Measurements from ENCODE around the gene SEC14L1.

SEC14L1 gene

DNA sequence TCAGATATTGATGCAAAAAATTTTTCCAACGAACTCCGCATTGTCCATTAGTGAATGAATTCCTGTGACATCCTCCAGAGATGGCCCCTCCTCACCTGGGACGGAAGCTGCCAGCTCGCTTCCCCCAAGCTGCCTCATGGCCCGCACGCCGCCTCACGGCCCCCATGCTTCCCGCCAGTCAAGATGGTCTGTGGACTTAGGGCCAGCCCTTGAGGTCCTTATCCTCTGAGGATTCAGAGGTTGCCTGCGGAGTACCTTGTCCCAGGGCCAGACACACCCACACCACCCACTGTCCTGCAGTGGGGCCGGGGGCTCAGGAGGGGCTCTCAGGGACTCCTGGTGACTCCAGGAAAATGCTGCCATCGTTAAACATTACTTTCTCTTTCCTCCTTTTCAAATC, 73.6 kb downstream of the SEC14L1 start:
- no peak for DNase-seq (ENCODE audit: low spot score)

- DNase-seq (ENCODE audit: low spot score): peak; percentile 70
Measured at GRCh38 chr17:77214743-77215142, 74.0 kb downstream of the SEC14L1 start.

DNA sequence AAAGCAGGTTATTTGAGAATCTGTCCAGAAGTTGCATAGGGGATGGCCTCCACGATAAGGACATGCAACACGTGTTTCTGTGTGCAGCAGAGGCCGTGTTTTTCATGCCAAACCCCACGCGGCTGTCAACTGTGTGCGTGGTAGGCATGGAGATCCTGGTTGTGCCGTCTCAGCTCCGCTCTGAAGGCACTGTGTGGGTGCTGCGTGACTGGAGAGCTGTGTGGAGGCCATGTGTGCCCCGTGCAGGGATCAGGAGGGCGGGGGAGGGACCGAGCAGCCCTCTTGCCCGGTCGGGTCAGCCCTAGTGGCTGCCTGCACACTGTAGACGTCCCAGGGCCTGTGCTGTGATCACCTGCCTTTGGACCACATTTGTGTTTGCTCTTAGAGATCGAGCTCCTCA, 74.5 kb downstream of the SEC14L1 start:
- no peak for DNase-seq (ENCODE audit: low spot score)

GRCh38 chr17:77216486-77216885, 75.7 kb downstream of the SEC14L1 start:
- no peak for DNase-seq (ENCODE audit: low spot score)

DNA sequence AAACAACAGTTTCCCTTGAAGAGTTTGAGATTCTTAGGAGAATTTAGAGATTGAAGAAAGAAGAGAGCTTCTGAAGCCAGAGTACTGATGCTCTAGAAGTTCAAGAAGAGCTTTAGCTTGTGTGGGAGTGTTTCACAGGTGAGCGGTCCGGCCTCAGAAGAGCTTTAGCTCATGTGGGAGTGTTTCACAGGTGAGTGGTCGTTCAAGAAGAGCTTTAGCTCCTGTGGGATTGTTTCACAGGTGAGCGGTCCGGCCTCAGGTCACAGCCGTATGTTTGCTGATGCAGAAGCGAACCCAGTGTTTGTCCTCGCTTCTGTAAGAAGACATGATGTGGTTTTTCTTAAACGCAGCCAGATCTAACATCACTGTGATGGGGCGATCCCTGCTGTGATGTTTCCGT, 76.4 kb downstream of the SEC14L1 start:
- no peak for DNase-seq (ENCODE audit: low spot score)

- no peak for DNase-seq (ENCODE audit: low spot score)
Measured at GRCh38 chr17:77217566-77217965, 76.8 kb downstream of the SEC14L1 start.

DNA sequence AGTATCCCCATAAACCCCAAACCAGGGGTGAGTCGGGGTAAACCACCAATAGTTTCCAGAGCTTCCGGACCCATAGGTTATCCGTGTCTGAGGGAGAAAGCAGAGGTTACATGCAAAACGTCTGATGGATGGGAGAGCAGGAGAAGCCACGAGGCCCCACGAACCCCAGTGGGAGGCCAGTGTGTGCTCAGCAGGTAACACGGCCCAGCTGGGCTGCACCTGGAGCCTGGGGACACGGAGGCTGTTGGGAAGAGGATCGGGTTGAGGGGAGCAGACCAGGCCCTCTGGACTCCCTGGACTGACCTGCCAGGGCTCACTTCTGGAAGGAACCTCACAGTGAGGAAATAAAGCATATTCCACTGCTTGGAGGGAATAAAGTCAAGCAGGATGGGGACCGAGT, 78.1 kb downstream of the SEC14L1 start:
- no peak for DNase-seq (ENCODE audit: low spot score)

DNA sequence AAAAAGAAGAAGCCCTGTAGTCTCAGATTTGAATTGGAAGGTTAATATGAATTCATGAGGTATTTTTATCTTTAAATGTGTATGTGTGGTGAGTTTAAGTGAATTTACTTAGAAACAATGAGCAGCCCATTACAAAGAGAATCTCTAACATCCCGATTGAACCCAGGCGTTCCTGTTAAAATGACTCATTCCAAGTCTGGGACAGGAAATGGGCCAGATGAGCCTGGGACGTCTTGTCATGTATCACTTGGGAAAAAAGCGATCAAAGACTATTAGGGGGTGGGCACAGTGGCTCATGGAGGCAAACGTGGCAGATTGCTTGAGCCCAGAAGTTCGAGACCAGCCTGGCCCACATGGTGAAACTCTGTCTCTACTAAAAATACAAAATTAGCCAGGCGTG, 81.6 kb downstream of the SEC14L1 start:
- DNase-seq (ENCODE audit: low spot score): no peak

DNA sequence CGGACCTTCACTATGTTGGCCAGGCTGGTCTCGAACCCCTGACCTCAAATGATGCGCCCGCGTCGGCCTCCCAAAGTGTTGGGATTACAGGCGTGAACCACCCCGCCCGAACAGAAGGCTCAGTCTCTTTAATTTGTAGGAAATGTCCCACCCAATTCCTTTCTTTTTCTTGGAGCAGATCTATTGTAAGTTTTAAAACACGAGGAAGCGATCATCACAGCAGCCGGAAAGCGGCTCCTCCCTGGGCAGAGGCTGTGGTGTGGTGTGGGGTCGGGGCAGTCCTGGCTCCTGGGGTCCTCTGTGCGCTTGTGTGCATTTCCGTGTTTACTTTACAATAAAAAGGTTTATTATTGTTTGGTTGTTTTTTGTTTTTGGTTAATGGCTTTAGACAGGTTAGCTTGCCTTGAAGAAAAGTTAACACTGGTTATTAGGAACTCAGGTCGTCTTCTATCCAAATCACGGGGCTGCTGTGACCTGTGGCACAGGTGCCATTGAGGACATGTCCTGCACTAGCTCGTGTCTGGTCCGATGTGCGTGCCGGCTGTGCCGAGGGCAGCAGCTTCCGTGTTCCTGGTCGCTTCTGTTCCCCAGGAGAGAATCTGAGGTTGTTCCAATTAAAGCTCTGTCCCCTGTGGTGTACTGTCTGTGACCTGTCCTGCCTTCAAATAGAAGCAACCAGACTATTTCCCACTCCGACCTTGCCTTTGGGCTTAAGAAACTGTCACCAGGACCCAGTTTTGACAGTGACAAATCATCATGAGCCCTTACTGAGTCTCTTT, 83.1 kb downstream of the SEC14L1 start:
- DNase-seq (ENCODE audit: low spot score): no peak

DNA sequence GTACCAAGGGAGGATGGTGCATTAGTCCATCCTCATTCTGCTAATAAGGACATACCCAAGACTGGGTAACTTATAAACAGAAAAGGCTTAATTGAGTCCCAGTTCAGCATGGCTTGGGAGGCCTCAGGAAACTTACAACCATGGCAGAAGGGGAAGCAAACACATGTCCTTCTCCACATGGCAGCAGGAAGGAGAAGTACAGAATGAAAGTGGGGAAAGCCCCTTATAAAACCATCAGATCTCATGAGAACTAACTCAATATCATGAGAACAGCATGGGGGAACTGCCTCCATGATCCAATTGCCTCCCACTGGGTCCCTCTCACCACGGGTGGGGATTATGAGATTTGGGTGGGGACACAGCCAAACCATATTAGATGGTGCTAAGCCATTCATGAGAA, 84.5 kb downstream of the SEC14L1 start:
- no peak for DNase-seq (ENCODE audit: low spot score)

DNA sequence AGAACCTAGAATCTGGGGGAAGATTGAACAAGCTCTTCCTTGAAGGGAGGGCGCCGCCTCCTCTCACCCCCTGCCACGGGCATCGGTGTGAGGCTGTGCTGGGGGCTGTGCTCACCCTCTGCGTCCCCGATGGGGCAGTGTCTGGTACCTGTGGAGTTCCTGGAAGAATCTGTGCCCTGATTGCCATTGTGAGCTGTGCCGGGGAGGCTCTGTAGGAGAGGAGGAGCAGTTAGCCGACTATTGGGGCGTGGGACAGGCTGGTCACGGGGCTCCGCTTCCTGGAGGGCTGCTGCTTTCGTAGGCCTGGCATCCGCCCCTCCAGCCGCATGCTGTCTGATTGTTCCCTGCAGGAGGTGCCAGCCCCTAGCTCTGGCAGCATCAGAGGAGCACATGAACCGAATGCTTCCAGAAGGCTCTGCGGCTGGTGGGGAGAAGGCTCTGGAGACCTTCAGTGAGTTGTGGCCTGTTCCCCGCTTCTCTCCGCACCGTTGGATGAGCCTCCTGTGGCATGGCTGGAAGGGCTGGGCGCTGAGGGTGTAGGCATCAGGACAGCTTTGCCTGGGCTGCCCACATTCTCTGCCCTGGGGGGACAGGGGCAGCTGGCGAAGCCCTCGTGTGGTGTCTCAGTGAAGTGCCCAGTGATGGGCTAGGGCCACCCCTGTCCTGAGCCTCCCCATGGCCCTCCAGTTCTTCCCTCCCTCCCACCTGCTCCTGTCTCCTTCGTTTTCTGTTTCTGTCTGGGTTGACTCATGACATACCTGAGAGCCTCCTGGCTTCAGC, 86.9 kb downstream of the SEC14L1 start:
- no peak for DNase-seq (ENCODE audit: low spot score)

GRCh38 chr17:77228241-77228752, 87.5 kb downstream of the SEC14L1 start:
- no peak for DNase-seq (ENCODE audit: low spot score)

DNA sequence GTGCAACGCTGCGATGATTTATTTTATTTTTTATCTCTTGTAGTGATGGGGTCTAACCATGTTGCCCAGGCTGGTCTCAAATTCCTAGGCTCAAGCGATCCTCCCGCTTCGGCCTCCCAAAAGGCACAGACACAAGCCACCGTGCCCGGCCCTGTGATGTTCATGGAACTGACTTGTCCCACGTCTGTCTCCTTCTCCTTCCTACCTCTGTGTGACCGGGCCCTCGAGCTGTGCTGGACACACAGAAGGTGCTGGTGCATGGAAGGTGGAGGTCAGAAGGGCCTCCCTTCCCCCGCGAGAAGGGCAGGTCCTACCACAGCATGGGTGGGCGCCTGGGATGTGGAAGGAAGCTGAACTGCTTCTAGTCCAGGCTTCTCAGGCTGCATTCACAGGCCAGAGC, 88.0 kb downstream of the SEC14L1 start:
- DNase-seq (ENCODE audit: low spot score): no peak

- no peak for DNase-seq (ENCODE audit: low spot score)
Measured at GRCh38 chr17:77229786-77230435, 89.1 kb downstream of the SEC14L1 start.

DNA sequence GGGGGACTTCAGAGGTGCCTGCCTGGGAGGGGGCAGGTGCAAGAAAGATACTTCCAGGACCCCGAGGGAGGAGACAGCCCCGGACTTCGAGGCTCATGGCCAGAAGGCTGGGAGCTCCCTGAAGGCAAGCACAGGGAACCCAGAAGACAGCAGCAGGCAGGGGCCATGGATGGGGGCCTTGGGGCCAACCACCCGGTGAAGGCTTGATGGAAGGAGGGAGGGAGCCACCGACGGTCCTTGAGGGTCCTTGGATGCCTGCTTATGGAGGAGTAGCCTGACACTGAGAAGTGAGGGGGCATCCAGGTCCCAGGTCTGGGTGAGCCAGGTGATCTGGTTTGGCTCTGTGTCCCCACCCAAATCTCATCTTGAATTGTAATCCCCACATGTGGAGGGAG, 89.7 kb downstream of the SEC14L1 start:
- no peak for DNase-seq (ENCODE audit: low spot score)

DNA sequence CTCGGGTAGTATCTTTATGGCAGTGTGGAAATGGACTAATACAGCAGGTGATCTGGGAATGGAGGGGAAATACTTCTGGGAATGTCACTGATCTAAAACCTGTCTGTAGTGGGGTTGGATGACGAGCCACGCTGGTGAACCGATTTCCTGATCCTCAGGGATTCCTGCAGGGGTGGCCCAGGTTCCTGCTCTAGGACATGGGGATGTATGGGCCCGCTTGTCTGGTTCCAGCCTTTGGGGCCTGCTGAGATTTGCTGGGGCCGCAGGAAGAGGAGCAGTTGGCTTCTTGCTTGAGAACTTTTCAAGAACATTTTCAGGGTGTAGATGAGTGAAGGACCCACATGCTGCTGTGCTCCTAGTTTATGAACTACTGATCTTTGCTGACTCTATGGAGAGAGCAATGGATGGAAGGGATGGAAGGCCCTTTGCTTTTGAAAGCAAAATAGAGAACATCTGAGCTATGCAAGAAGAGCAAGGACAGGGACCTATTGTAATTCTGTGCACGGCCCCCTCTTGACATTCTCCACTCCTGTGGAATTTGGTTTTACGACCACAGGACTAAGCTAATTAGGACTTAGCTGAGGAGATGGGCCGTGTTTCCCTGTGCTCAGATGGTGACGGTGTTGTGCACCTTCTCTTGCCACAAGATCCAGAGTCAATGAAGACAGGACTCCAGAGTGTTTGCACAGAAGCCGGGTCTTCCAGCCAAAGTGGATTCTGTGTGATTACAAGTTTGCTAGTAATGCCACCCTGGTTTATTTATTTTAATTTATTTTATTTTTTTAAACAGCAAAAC, 90.5 kb downstream of the SEC14L1 start:
- no peak for DNase-seq (ENCODE audit: low spot score)

GRCh38 chr17:77233127-77233526, 92.4 kb downstream of the SEC14L1 start:
- no peak for DNase-seq (ENCODE audit: low spot score)

- peak; percentile 69 for DNase-seq (ENCODE audit: low spot score)
Measured at GRCh38 chr17:77233635-77234334, 93.0 kb downstream of the SEC14L1 start.

GRCh38 chr17:77234695-77235094, 93.9 kb downstream of the SEC14L1 start:
- DNase-seq (ENCODE audit: low spot score): no peak

DNA sequence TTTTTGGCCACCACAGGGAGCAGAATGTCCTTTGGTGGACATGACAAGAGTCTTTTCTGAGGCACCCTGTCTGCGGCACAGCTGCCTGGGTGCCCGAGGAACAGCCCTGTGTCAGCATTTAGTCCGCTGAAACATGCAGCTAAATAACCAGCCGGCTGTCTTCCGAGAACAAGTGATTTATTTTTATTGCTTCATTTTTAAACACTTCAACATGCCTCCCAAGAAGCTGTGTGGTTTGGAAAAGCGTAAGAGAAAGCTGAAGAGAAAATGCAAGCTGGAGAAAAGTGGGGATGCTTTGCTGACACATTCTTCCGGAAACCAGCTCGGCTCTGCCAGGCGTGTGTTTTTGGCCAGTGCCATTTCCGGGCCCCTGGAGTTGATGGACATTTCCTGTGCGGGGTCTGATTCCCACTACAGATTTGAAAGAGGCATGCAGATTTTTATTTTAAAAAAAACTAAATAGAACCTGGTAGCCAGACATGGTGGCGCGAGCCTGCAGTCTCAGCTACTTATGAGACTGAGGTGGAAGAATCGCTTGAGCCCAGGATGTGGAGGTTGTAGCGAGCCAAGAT, 94.7 kb downstream of the SEC14L1 start:
- DNase-seq (ENCODE audit: low spot score): no peak

Data from hematopoietic multipotent progenitor cell treated with erythropoietin and hydrocortisone succinate and interleukin-3 and kit ligand, for 17 days (in vitro differentiated cells).